ACHN (cell line): ENCODE results near the gene GPATCH3.
A peak's percentile ranks its signal among the peaks of the same experiment; 100 is the strongest.

Experiments
- DNase-seq: peaks from one replicate; pipeline ENCODE4 v3.0.0-alpha.2; 2015
- in situ Hi-C: cut with HindIII; loops from 2 replicates; pipeline ENCODE4 v1.10.0; 2017; ENCODE audit warnings: low sequenced_read_pairs, low pct_ligation_motif_present, low pct_unique_long_range_greater_than_20kb

GPATCH3 gene

GRCh38 chr1:26915204-26915842 lies 15.1 kb upstream of the GPATCH3 start:
- no peak for DNase-seq
- in situ Hi-C loops = no loop called here

GRCh38 chr1:26913754-26914619 lies 13.7 kb upstream of the GPATCH3 start, which contains the start of gene NR0B2:
Gene NR0B2, minus strand, starts transcription at chr1:26913975. Its CDS starts 35 bp downstream, at chr1:26913940.
- no peak for DNase-seq
- in situ Hi-C loops = no loop called here

DNA sequence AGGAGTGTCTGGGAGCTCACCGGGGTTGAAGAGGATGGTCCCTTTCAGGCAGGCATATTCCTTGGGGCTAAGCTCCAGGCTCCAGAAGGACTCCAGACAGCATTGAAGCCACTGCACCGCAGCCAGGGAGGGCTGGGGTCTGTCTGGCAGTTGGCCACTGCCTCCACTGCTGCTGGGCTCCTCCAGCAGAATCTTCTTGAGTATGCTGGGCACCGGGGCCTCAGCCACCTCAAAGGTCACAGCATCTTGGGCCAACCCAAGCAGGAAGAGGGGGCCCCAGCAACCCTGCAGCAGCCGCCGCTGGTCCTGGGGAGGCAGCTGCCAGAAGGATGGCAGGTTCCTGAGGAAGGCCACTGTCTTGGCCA lies 13.1 kb upstream of the GPATCH3 start:
- DNase-seq = no peak
- in situ Hi-C loops = no loop called here

DNA sequence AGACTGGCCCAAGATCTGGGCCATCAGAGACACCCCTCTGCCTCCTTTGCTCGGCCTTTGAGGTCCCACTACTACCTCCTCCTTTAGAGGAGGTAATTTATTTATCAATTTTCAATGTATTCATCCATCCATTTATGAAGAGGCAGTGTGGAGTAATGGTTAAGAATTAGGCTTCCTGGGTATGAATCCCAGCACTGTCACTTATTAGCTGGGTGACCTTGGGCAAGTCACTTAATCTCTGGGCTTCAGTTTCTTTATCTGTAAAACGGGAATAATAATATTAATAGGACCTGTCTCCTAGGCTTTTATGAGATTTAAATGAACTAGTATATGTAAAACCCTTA lies 11.9 kb upstream of the GPATCH3 start:
- in situ Hi-C loops = no loop called here
- DNase-seq = no peak

GRCh38 chr1:26911399-26912146 lies 11.3 kb upstream of the GPATCH3 start:
- no peak for DNase-seq
- in situ Hi-C loops = no loop called here

GRCh38 chr1:26910343-26911160 lies 10.3 kb upstream of the GPATCH3 start:
- no peak for DNase-seq
- in situ Hi-C loops = no loop called here

DNA sequence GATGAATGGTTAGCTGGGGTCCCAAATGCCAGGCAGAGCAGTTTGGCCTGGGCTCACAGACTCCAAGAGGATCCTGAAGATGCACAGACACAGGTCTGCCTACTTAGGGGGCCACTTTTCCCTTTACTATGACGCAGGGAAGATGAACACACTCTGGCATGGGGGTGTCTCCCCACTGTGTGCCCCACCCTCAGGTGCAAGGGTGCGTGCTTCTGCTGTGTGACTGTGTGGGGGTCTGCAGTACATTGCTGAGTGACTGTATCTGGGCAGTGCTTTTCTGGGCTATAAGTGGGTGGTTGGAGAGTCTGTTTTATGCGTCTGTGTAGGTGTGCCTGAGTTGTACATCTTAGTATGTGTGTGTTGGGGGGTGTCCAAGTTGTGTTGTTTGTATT lies 9.7 kb upstream of the GPATCH3 start:
- in situ Hi-C loops = no loop called here
- no peak for DNase-seq

GRCh38 chr1:26907071-26907917 lies 7.0 kb upstream of the GPATCH3 start:
- in situ Hi-C loops = no loop called here
- peak; percentile 94 for DNase-seq

DNA sequence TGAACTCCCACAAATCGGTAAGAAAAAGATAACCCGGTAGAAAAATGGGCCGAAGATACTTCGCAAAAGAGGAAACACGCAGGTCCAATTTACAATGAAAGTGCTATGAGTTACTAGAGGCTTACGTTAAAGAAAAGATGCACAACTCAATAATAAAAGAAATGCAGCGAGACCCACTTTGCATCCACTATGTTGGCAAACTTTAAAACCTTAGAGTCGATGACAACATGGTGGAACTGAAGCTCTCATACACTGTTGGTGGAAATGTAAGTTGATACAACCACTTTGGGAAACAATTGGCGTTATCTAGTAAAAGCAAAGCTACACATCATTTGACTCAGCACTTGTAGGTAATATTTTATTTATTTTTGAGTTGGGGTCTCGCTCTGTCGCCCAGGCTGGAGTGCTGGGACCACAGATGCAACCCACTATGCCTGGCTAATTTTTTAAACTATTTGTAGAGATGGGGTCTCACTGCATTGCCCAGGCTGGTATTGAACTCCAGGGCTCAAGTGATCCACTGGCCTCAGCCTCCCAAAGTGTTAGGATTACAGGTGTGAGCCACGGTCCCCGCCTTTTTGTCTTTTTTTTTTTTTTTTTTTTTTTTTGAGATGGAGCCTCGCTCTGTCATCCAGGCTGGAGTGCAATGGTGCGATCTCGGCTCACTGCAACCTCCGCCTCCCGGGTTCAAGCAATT lies 696 bp upstream of the GPATCH3 start:
- in situ Hi-C loops = no loop called here
- DNase-seq = no peak

DNA sequence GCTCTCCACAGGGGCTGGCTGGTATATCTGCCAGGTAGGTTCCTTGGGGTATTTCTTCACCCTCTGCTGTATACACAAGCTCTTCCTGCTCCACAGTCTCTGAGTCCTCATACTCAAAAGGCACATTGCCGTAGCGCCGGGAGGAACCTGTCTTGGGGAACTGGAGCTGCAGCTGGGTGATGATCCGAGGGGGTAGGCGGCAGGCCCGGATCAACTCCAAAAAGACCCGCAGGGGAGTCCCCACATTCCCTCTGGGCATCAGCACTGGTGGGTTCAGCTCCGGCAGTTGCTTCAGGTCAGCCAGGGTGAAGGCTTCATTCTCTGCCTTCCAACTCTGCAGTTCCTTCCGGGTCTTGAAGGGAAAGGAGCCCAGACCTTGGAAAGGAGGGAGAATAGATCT lies 2.9 kb downstream of the GPATCH3 start:
- no peak for DNase-seq
- in situ Hi-C loops = no loop called here

- in situ Hi-C loops = no loop called here
These were observed 6.0 kb downstream of the GPATCH3 start for GRCh38 chr1:26894263-26894662.

GRCh38 chr1:26890467-26890796 lies 9.8 kb downstream of the GPATCH3 start:
- no peak for DNase-seq
- in situ Hi-C loops = no loop called here

More at GRCh38 chr1:26894263-26894662, 6.0 kb downstream of the GPATCH3 start:
- DNase-seq = no peak

DNA sequence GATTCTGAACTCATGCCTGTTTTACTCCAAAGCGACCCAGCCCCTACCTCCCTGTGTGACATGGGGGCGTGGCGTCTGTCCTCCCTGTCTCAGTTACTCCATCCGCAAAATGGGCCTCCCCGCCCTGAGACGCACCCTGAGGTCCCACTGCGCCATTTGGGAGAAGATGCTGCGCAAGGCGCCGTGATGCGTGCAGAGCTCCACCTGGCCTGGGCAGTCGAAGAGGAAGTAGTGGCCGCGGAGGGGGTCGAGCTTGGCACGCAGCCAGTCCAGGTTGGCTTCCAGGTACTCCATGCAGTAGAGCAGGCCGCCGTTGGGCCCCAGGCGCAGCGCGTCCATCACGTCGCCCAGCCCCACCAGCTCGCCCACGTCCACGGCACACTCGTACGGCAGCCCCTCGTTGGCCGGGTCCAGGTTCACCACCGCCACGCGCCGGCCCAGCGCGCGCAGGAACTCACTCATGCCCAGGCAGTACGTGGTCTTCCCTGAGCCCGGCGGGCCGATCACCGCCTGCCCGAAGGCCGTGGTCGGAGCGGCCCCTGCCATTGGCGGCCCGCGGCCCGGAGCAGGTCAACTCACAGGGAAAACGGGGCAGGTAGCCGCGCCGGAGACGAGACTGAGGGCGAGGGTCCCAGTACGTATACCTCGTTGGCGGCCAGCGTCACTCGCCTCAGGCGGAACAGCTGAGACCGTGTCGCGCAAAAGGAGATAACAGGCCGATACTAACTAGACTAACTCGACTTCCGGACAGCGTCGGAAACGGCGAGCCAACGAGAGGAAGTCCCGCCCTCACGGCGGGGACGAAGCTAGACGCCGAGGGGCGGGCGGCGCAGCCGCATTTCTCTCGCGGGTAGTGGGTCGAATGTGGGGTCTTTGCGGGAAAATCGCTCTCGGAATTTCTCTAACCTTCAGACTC lies 10.5 kb downstream of the GPATCH3 start, which contains the start of gene GPN2:
Gene GPN2, minus strand, starts transcription at position 733 of the 916 bp plus-strand sequence. Its CDS starts 187 bp downstream, at position 546.
- in situ Hi-C loops = loop anchor here (10.0 kb wide), 1 partner anchor 55 kb away; no protein-coding TSS in a partner anchor
- peak; percentile 66 for DNase-seq

DNA sequence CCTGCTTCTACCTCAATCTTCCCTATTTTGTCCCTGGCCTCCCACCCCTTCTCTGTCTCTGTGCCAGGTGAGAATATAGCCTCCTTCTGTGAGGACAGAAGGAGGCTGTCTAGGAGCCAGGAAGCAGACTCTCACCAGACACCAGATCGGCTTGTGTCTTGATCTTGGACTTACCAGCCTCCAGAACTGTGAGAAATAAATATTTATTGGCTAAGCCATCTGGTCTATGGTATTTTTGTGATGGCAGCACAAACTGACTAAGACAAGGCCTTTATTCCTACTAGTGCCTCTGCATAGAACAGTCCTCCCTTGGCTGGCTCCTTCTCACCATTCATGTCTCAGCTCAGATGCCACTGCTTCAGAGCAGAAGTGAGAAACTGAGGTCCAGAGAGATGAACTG lies 12.0 kb downstream of the GPATCH3 start:
- no peak for DNase-seq
- in situ Hi-C loops = loop anchor here (10.0 kb wide), 1 partner anchor 53 kb away; no protein-coding TSS in a partner anchor

DNA sequence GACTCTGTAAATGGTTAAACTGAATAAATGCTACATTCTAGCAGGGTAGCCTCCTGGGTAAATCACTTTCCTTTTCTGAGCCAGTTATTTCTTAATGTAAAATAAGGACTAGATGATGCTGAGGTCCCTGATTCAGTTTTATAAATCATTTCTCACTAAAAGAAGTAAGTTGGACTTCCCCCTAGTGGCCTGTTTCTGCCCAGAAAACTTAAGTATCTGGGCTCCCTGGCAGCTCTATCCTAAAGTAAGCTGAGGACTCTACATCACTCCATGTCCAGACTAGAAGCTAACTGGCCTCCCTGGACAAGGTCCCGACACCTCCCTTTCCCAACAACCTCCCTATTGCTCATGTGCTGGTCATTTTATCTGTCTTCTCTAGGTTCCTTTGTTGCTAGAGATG lies 13.1 kb downstream of the GPATCH3 start:
- in situ Hi-C loops = loop anchor here (10.0 kb wide), 1 partner anchor 52 kb away; no protein-coding TSS in a partner anchor

More for the DNA sequence above, 13.1 kb downstream of the GPATCH3 start:
- DNase-seq = peak; percentile 49
